ENCODE data around the gene PGLYRP4. TPM values are rescaled to one million over a fixed set of nuclear protein-coding genes. Genes with fewer than 3 reads are reported as not detected.

The PGLYRP4 gene
- polyA plus RNA-seq, 3 donors = not detected

DNA sequence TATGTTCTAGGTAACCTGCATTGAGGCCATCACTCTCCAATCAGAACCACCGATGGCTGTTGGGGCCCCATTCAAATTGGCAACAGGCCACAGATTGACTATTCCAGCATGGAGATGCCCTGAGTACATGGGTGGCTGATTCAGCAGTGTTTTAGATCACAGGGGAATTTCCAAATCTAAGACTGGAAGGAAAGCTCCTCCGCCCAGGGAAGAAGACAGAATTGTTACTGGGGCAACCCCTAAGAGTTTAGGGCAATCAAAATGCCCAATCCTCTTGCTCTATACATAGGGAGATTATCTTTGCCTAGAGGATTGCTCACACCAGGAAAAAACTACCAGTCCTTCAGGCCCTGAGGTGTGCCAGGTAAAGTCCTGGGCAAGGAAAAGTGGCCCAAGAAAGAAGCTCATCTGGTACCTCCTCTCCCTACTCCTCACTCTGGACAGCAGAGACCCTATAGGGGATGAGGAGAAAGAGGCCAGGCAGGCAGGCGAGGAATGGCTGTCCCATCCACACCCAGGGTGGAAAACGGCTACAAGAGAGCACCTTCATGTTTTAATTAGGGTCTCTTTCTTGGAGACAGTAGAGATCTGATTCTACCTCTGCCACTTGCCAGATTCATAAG, 36.4 kb upstream of the PGLYRP4 start:
- DNase-seq (ENCODE audit: extremely low read depth in 1 of 11, low read depth in 9 of 11, low spot score in 4 of 11) = no peak

DNA sequence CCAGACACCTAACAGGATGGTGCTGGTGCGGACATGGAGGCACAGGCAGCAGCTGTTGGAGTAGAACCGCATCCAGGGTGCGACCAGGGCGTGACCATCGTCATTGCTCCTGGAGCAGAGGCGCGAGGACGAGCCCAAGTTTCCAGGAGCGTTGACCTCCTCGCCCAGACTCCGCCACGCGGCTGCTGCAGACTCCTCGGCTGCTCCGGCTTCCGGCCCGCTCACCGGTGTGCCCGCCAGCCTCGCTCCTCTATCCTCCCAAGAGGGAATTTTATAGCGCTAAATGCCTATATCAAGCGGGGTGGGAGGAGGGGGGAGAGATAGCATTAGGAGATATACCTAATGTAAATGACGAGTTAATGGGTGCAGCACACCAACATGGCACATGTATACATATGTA, 32.1 kb upstream of the PGLYRP4 start:
- DNase-seq (ENCODE audit: extremely low read depth in 1 of 11, low read depth in 9 of 11, low spot score in 4 of 11) = no peak

DNA sequence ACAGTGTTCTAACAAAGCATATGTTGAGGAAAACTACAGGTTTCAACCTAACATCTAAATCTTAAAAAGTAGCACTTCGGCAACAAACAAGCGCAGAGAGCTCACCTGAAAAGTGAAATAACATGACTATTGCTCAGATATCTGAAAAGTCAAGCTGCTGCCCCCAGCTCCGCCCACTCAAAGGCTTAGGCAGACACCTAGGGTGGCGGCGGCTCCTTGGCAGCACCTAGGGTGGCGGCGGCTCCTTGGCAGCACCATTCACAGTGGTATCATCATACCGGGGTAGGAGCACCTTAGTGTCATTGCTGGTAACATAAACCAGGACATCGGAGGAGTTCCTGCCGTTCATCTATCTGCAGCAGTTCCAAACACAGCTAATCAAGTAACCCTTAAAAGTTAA, 30.9 kb upstream of the PGLYRP4 start:
- no peak for DNase-seq (ENCODE audit: extremely low read depth in 1 of 11, low read depth in 9 of 11, low spot score in 4 of 11)

DNA sequence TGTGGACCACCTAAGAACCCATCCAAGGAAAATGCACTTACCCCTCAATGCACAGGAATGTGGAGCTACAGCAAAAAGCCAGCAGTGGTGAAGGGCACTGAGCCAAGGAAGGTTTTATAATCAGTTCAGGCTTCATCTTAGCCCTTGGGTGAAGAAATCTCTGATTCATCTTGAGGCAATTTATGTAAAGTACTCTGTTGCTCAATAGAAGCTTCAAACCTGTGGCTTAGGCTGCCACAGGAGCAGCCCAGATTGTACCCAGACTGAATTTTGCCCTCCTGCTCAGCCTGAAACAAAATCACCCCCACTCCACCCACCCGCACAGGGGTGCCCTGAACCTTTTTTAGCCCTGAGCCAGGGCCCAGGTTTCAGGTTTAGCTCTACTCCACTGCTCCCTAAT, 26.9 kb upstream of the PGLYRP4 start, which contains the start of gene S100A12:
S100A12 (minus strand) TSS at position 111 of the 400 bp plus-strand sequence. CDS start 1,029 bp downstream, outside the sequence.
- DNase-seq (ENCODE audit: extremely low read depth in 1 of 11, low read depth in 9 of 11, low spot score in 4 of 11) = no peak

DNA sequence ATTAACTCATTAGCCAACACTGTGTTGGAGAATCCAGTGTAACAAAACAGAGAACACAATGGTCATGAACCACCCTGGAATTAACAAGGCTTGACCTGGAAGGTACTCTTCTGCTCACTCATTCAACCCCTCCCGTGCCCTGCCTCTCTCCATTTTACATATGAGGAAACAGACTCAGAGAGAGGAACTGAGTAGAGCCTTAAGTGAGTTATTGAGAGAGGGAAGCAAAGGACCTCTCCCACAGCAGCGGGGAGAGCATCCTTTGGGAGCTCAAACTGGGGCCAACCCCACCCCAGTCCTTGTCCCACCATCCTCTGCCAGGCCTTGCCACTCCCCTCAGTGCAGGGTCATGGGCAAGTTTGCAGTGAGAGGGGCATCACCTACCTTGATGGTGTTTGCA, 25.4 kb upstream of the PGLYRP4 start:
- no peak for DNase-seq (ENCODE audit: extremely low read depth in 1 of 11, low read depth in 9 of 11, low spot score in 4 of 11)

DNA sequence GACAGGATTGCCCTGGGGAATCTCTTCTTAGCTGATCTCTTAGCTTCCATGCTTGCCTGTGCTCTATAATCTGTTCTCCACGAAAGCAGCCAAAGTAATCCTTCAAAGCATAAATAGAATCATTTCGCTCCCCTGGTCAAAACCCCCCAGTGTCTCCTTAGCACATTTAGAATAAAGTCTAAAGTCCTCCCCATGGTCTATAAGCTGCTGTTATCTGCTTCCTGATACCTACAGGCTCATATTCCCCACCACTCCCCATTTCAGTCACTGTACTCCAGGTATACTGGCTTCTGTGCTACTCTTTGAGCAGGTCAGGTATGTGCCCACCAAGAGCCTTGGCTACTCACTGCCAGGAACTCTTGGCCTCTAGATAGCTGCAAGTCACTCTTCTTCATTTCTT, 23.9 kb upstream of the PGLYRP4 start:
- no peak for DNase-seq (ENCODE audit: extremely low read depth in 1 of 11, low read depth in 9 of 11, low spot score in 4 of 11)

DNA sequence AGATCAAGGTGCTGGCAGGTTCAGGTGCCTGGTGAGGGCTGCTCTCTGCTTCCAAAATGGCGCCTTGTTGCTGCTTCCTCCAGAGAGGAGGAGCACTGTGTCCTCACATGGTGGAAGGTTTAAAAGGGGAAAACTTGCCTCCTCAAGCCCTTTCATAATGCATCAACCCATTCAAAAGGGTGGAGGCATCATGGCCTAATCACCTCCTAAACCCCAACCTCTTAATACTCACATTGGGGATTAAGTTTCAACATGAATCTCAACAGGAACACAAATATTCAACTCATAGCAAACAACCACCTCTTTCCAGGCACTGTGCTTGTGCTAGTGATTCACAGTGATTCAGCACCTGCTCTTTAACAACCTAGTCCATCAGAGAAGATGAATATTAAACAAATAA, 22.6 kb upstream of the PGLYRP4 start:
- DNase-seq (ENCODE audit: extremely low read depth in 1 of 11, low read depth in 9 of 11, low spot score in 4 of 11) = no peak

DNA sequence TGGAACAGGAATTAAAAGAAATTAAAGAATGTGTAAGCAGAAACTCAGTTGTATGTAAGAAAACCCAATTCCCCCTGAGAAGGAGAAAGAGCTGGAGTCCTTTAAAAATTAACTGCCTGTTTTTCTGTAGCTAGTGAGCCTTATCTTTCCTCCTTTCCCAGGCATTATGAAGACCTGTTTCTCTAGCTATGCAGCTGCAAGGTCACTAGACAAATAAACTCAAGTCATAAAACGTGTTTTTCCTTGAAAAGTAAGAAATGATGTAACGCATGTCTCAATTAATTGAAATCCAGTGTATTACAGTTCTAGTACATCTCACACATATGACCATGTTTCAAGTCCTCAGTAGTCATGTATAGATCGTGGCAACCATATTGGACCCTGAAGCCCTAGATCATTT, 21.5 kb upstream of the PGLYRP4 start:
- DNase-seq (ENCODE audit: extremely low read depth in 1 of 11, low read depth in 9 of 11, low spot score in 4 of 11) = peak in 1 of 11 donors; percentile 51

DNA sequence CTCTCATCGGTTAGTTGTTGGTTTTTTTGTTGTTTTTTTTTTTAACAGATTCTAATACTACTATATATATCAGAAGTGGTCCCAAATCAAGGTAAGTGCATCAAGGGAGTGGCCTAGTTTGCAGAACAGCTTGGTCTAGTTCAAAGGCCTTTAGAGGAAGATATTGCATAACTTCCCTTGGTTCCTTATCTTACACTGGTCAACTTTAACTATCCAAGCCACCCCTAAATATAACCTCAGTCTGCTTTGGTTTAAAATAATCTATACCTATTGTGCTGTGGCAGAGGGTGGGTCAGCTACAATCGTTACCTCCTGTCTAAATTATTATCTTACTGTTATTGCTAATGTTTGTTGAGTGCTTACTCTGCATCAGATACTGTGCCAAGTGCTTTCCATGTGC, 19.9 kb upstream of the PGLYRP4 start:
- no peak for DNase-seq (ENCODE audit: extremely low read depth in 1 of 11, low read depth in 9 of 11, low spot score in 4 of 11)

DNA sequence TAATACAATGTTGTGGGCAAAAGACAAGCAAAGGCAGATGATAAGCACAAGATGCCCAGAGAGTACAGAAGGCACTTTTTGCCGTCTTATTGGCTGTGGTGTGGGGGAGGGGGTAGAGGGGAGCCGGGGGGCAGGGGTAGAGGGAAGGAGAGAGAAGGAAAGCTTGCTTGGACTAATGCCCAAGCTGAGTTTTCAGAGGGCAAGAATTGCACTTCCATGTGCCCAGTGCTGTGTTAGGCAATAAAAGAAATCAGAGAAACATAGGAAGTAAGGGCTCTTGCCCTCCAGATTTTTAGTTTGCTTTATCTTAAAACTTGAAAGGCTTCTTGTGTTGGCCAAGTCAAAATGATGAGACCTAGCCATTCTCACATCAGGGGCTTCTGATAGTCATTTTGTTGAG, 18.4 kb upstream of the PGLYRP4 start:
- DNase-seq (ENCODE audit: extremely low read depth in 1 of 11, low read depth in 9 of 11, low spot score in 4 of 11) = no peak

DNA sequence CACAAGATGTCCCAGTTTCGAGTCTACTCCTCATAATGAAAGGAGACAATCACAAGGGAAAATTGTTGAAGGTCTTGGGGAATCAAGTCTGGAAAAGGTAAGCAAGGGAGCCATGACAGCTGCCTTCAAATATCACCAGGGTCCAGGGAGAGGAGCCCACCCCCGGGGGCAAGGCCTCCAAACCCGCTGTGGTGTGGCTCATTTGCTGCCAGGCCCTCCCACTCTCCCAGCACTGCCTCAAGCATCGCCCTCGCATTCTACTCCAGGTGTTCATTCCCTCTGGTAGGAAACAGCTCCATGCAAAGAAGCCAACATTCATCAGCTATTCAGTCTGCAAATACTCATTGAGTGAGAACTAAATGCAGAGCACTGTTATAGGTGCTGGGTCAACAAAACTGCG, 17.6 kb upstream of the PGLYRP4 start:
- DNase-seq (ENCODE audit: extremely low read depth in 1 of 11, low read depth in 9 of 11, low spot score in 4 of 11) = no peak

DNA sequence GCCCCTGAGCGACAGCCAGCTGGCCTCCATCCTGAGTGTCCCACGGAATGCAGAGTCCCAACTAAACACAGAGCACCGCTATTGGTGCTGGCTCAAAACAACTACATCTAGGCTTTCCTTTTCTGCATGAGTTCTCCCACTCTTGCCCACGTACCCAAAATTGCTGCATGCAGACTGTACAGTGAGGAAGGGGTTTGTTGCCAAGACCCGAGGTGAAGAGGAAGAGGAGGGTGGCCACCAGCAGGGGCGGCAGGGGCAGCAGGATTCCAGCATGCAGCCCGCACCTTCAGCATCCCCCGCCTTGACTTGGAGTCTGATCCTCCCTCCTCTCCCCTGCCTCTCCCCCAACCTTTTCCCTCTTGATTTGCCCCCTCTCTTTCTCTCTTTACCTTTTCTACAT, 17.1 kb upstream of the PGLYRP4 start:
- no peak for DNase-seq (ENCODE audit: extremely low read depth in 1 of 11, low read depth in 9 of 11, low spot score in 4 of 11)

DNA sequence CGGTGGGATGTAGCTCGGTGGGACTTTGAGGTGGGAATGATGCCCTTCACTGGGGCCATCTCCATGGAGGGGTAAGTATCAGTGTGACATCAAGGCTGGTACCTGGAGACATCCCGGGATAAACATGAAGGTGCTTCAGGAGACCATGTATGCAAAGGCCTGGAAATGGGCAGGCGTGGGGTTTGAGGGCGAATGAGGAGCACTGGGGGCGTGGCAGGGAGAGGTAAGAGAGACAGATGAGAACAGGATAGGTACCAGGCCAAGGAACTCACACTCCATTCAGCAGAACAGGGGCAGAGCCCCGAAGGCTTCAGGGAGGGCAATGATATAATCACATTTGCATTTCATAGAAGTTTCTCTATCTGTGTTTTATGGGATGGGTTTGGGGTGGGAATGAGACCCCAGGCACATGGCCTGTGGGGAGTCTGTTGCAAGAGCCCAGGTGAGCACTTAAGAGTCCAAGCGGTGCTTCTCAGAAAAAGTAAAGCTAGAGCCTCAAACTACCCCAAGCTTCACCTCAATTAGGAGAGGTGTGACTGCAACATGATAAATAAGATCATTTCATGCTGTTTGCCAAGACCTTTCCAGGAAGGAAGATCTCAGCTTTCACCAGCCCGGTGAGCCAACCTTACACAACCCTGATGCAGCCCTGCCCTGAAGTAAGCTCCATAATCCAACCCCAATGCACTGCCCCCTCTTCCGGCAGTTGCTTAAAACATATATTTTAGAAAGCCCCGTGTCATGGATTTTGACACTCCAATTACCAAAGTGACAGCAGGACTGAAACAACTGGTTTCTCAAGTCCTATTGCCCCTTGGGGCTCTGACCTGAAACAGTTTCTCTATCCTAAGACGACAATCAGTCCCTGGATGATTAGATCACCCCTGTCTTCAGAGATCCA, 16.4 kb upstream of the PGLYRP4 start:
- no peak for DNase-seq (ENCODE audit: extremely low read depth in 1 of 11, low read depth in 9 of 11, low spot score in 4 of 11)

DNA sequence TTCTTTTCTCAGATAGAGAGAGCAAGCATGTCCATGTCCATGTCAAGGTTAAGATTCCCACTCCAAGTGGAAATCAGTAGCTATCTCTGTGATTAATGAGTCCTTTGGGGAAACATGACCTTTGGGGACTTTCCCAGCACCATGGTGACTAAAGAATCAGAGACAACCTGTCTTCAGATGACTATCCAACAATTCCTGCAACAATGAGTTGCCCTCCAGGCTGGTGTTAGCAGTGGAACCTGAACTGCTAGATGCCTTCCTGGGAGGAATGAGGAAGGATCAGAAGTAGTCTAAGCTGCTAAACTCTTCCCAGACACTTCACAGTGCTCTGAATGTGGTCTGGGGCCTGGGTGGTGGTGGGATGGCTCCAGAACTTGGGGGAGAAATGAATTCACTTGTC, 15.5 kb upstream of the PGLYRP4 start:
- no peak for DNase-seq (ENCODE audit: extremely low read depth in 1 of 11, low read depth in 9 of 11, low spot score in 4 of 11)

DNA sequence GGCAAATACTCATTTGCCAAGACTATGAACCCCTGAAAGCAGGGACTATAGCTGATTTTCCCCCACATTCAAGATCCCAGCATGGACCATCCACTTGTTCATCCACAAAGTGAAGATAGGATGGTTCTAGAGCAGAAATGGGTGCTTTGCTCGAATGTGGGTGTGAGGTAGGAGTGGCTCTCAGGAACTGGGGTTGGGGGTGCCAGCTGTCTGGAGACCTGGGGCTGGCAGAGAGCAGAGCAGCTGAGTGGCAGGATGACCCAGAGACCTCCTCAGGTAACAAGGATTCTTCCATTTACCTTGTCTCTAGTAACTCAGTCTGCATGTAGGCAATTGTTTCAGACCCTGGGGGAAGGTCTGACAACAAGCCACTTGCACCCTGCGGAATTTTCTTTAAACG, 15.0 kb upstream of the PGLYRP4 start:
- no peak for DNase-seq (ENCODE audit: extremely low read depth in 1 of 11, low read depth in 9 of 11, low spot score in 4 of 11)

DNA sequence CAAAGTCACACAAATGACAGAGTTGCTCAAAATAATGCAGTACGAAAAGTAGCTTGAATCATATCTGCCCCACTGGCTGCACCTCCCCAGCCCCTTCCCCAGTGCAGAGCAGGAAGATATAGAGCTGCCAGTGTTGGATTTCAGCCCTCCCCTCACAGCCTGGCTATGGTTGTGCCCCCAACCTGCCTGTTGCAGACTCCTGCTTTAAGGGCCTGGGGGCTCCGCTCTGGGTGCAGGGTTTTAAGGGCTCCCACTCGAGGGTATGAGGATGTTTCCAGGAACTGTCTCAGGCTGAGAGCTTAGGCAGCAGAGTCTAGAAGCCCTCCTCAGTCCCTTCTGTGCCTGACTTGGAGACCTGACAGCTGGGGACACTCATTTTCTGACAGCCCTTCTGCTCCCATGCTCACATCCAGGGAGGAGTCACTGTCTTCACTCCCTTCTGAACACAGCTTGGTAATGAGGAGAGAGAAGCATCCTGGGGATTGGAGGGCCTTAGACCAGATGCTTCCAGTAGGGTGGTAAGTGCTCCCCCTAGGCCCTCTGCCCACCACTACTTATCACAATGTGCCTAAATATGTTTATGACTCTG, 13.6 kb upstream of the PGLYRP4 start:
- DNase-seq (ENCODE audit: extremely low read depth in 1 of 11, low read depth in 9 of 11, low spot score in 4 of 11) = peak in 10 of 11 donors; percentile 29 to 75 (median 60)

DNA sequence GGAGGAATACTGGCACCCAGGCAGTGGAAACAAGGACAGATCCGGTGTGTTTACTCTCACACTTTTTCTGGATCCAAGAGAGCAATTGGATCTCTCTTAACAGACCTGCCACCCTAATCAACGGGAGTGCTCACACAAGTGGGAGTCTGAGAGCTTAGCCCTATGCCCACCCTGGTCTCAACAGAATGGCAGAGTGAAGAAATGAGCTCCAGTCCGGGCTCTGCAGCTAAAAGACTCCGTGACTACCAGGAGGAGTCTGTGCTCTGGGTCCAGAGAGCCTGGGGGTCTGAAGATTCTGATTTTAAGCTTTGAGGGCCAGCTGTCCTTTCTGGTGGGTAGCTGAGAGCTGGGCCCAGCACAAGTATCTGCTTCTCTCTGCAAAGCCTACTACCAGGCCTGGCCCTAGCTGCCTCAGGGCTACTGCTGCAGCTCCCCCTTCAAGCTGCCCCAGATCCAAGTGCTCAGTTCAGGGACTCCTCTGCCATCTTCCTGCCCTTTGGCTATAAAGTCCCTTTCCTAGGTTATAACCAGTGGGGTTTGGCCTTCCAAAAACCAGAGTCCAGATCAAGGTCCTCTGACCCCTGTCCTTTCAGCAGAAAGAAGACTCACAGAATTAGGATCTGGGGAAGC, 13.0 kb upstream of the PGLYRP4 start:
- DNase-seq (ENCODE audit: extremely low read depth in 1 of 11, low read depth in 9 of 11, low spot score in 4 of 11) = no peak

DNA sequence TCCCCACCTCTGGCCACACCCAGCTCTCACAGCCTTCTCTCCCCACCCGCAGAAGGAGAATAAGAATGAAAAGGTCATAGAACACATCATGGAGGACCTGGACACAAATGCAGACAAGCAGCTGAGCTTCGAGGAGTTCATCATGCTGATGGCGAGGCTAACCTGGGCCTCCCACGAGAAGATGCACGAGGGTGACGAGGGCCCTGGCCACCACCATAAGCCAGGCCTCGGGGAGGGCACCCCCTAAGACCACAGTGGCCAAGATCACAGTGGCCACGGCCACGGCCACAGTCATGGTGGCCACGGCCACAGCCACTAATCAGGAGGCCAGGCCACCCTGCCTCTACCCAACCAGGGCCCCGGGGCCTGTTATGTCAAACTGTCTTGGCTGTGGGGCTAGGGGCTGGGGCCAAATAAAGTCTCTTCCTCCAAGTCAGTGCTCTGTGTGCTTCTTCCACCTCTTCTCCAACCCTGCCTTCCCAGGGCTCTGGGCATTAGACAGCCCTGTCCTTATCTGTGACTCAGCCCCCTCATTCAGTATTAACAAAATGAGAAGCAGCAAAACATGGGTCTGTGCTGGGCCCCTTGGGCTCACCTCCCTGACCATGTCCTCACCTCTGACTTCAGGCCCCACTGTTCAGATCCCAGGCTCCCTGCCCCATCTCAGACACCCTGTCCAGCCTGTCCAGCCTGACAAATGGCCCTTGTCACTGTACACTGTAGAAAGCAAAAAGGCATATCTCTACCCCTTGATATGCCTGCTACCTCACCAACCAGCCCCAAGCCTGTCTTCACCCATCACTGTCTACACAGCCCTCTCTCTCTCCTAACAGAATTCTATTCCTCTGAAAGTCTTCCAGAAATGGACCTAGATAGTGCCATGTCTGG, 12.2 kb upstream of the PGLYRP4 start:
- DNase-seq (ENCODE audit: extremely low read depth in 1 of 11, low read depth in 9 of 11, low spot score in 4 of 11) = no peak

DNA sequence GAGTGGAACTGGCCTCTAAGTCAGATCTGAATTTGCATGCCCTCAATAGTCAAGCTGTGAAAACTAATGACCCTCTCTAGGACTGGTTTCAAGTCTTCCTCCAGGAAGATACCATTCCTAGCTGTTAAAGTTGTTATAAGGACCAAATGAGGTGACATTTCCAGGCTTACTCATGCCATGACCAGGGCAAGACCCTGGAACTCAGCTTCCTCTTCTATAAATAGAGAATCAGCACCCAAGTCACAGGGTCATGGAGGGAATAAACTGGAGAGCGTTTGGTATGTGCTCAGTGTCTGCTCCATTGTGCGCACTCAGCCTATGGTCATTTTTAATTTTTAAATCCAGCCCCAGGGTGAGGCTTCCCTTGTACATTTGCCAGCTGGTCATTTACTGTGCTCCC, 11.5 kb upstream of the PGLYRP4 start:
- no peak for DNase-seq (ENCODE audit: extremely low read depth in 1 of 11, low read depth in 9 of 11, low spot score in 4 of 11)
